Right ventricle myocardium inferior (tissue), 1 donor: ENCODE measurements around the gene TBX19. TPM values are rescaled to one million over a fixed set of nuclear protein-coding genes. Genes with fewer than 3 reads are reported as not detected.
"Not testable (repeated sequence)": the region's sequence is repeated elsewhere in the genome, so short reads cannot be mapped to it uniquely, and the experiment has no call there.

Experiments
- ATAC-seq: fragments of 200-7000 bp; cut with Tn5 transposase; one replicate; pipeline ENCODE4 v1.9.1; 2020; ENCODE audit warnings: mild to moderate bottlenecking, moderate library complexity
- DNase-seq: peaks from one replicate; pipeline ENCODE4 v3.0.0; 2021; ENCODE audit errors: missing footprints
- intact Hi-C: fragments of 100-400 bp; cut with DNase I; formaldehyde crosslinking; loops from one replicate; pipeline ENCODE4 v1.11.0; 2022
- total RNA-seq: library from RNA; stranded (reverse); fragmentation: NEBNext Ultra II Directional; extraction: Animal tissue kit (Norgen Biotek cat#: 25700); gene quantifications from one replicate; pipeline ENCODE4 v1.2.1, GENCODE V29; 2021
- donor health status: DM: no; HTN: yes; CAD: no; lungs with severe emphysema.

TBX19 gene
- total RNA-seq, 1 donor from 2014 or later: 0.43 TPM

- intact Hi-C loops: loop anchor here (2.0 to 5.0 kb wide), 2 partner anchors 230 to 1005 kb away; no protein-coding TSS in a partner anchor
- ATAC-seq (peak; percentile 98), DNase-seq (peak; percentile 90)
Measured at GRCh38 chr1:168342572-168343280, 62.0 kb downstream of the TBX19 start.

- intact Hi-C loops: loop anchor here (2.0 to 5.0 kb wide), 2 partner anchors 229 to 1004 kb away; no protein-coding TSS in a partner anchor
- ATAC-seq (peak; percentile 30), DNase-seq (no peak)
Measured at GRCh38 chr1:168343566-168343965, 62.9 kb downstream of the TBX19 start.

GRCh38 chr1:168344517-168344916 lies 63.8 kb downstream of the TBX19 start:
- ATAC-seq (no peak), DNase-seq (no peak)
- intact Hi-C loops: loop anchor here (5.0 kb wide), 1 partner anchor 1003 kb away; no protein-coding TSS in a partner anchor

- DNase-seq (no peak), ATAC-seq (no peak)
- intact Hi-C loops: no loop called here
Measured at GRCh38 chr1:168345939-168346338, 65.3 kb downstream of the TBX19 start.

- DNase-seq (no peak), ATAC-seq (no peak)
- intact Hi-C loops: no loop called here
Measured at GRCh38 chr1:168347630-168348029, 67.0 kb downstream of the TBX19 start.

- ATAC-seq: no peak
- intact Hi-C loops: no loop called here
- DNase-seq: no peak
Measured at GRCh38 chr1:168348146-168348709, 67.6 kb downstream of the TBX19 start.

GRCh38 chr1:168354335-168355269 lies 73.9 kb downstream of the TBX19 start:
- intact Hi-C loops, DNase-seq, ATAC-seq: not testable (repeated sequence)

GRCh38 chr1:168360151-168361021 lies 79.7 kb downstream of the TBX19 start:
- no peak for DNase-seq
- intact Hi-C loops: no loop called here

GRCh38 chr1:168361252-168361651 lies 80.6 kb downstream of the TBX19 start:
- intact Hi-C loops: no loop called here
- DNase-seq: no peak
- no peak for ATAC-seq

More at GRCh38 chr1:168360151-168361021, 79.7 kb downstream of the TBX19 start:
- peak; percentile 52 for ATAC-seq

- no peak for ATAC-seq
- intact Hi-C loops: no loop called here
- DNase-seq: no peak
Measured at GRCh38 chr1:168362991-168363390, 82.3 kb downstream of the TBX19 start.

Other genes with a start within 250 kb of the TBX19 start
- gene GPR161, start 143.9 kb upstream of the TBX19 start, total RNA-seq: 3.0 TPM
- 28.7 TPM for gene TIPRL, start 101.9 kb upstream of the TBX19 start, total RNA-seq
- 16.9 TPM for gene SFT2D2, start 54.9 kb upstream of the TBX19 start, total RNA-seq